PC-3 (cell line): ENCODE results near the gene IDS. TPM values are rescaled to one million over a fixed set of nuclear protein-coding genes. Genes with fewer than 3 reads are reported as not detected.
"Not testable (repeated sequence)": the region's sequence is repeated elsewhere in the genome, so short reads cannot be mapped to it uniquely, and the experiment has no call there.

ENCODE experiments used
- ATAC-seq: fragments of 200-7000 bp; cut with Tn5 transposase; 2 replicates; pipeline ENCODE4 v1.9.1; 2020; ENCODE audit warnings: mild to moderate bottlenecking, moderate library complexity
- BruUV-seq: library from RNA; stranded (reverse); fragments of 400-500 nt; replicated peaks from 2 replicates; lab custom pipeline; 2021; lab: Mats Ljungman, UMichigan
- CTCF ChIA-PET: fragments of 300-600 bp; sonication (Branson Sonifier 250); formaldehyde crosslinking; loops from one replicate; lab custom pipeline; 2022; ENCODE audit warnings: antibody characterized with exemption; lab: Charles Lee
- POLR2A ChIA-PET: fragments of 300-600 bp; sonication (Branson Sonifier 250); formaldehyde crosslinking; loops from one replicate; lab custom pipeline; 2022; ENCODE audit warnings: antibody characterized with exemption; ENCODE audit not compliant: unreplicated experiment; lab: Charles Lee
- DNase-seq: peaks from one replicate; pipeline ENCODE4 v3.0.0-alpha.2; 2015
- H2AFZ ChIP-seq: fragments of 300-600 bp; sonication (generic); 2 replicates; pipeline ENCODE4 v1.6.0; 2016; ENCODE audit warnings: antibody characterized with exemption, low read length
- H3F3A ChIP-seq: fragments of 300-600 bp; sonication (generic); one replicate; pipeline ENCODE4 v1.6.0; 2017; ENCODE audit warnings: antibody characterized with exemption, low read length, control low read depth, mild to moderate bottlenecking; ENCODE audit not compliant: unreplicated experiment
- H3K27ac ChIP-seq: fragments of 300-600 bp; sonication (generic); 2 replicates; pipeline ENCODE4 v1.5.1; 2016; ENCODE audit warnings: mild to moderate bottlenecking, low read length
- H3K27me3 ChIP-seq: fragments of 300-600 bp; sonication (generic); 2 replicates; pipeline ENCODE4 v1.6.1; 2016; ENCODE audit warnings: low read length, mixed read lengths
- H3K36me3 ChIP-seq: fragments of 300-600 bp; sonication (generic); 2 replicates; pipeline ENCODE4 v1.6.1; 2016; ENCODE audit warnings: low read depth, mixed run types, low read length, mixed read lengths
- H3K4me1 ChIP-seq: fragments of 300-600 bp; sonication (generic); 2 replicates; pipeline ENCODE4 v1.5.1; 2016; ENCODE audit warnings: low read length; ENCODE audit not compliant: insufficient read depth
- H3K4me2 ChIP-seq: fragments of 300-600 bp; sonication (generic); 2 replicates; pipeline ENCODE4 v1.6.0; 2016; ENCODE audit warnings: low read length
- H3K4me3 ChIP-seq: fragments of 300-600 bp; sonication (generic); 2 replicates; pipeline ENCODE4 v1.5.1; 2016; ENCODE audit warnings: mild to moderate bottlenecking, low read length, mixed read lengths
- H3K79me2 ChIP-seq: fragments of 300-600 bp; sonication (generic); 2 replicates; pipeline ENCODE4 v1.6.1; 2017; ENCODE audit warnings: low read length, mixed read lengths
- H3K9ac ChIP-seq: fragments of 300-600 bp; sonication (generic); 2 replicates; pipeline ENCODE4 v1.6.0; 2016; ENCODE audit warnings: mild to moderate bottlenecking, low read length
- H3K9me2 ChIP-seq: fragments of 300-600 bp; sonication (generic); replicated peaks from 2 replicates; pipeline ENCODE4 v1.6.1; 2016; ENCODE audit warnings: mixed run types, low read length, mixed read lengths
- H3K9me3 ChIP-seq: fragments of 300-600 bp; sonication (generic); 2 replicates; pipeline ENCODE4 v1.6.1; 2016; ENCODE audit warnings: low read length, mixed read lengths
- H4K20me1 ChIP-seq: fragments of 300-600 bp; sonication (generic); 2 replicates; pipeline ENCODE4 v1.6.1; 2016; ENCODE audit warnings: low read length, mixed read lengths
- CTCF ChIP-seq: fragments of 300-600 bp; sonication (generic); conservative IDR thresholded peaks from 2 replicates; pipeline ENCODE4 v1.5.1; 2017; ENCODE audit warnings: antibody characterized with exemption, low read depth, mild to moderate bottlenecking, low read length
- EZH2 ChIP-seq: fragments of 300-600 bp; sonication (generic); IDR thresholded peaks from one replicate; pipeline ENCODE4 v1.6.1; 2017; ENCODE audit warnings: antibody characterized with exemption, mild to moderate bottlenecking, low read length; ENCODE audit not compliant: unreplicated experiment
- EZH2phosphoT487 ChIP-seq: fragments of 300-600 bp; sonication (generic); IDR thresholded peaks from 2 replicates; pipeline ENCODE4 v1.6.1; 2018; ENCODE audit warnings: mild to moderate bottlenecking, antibody characterized with exemption, low read length, borderline replicate concordance
- intact Hi-C: fragments of 100-400 bp; cut with micrococcal nuclease; formaldehyde crosslinking; loops from 2 replicates; pipeline ENCODE4 v1.9.0; 2023
- total RNA-seq: library from RNA; depleted of rRNA; stranded (reverse); fragments of >200 nt; gene quantifications from 2 replicates; pipeline ENCODE4 v1.2.3, GENCODE V29; 2014

Gene IDS
- total RNA-seq, 1 experiment from 2014 or later, result 72.9 TPM

GRCh38 chrX:149534926-149535602, 30.0 kb upstream of the IDS start:
- CTCF ChIA-PET, H3K79me2 ChIP-seq, H3K27ac ChIP-seq, H3K4me3 ChIP-seq, H2AFZ ChIP-seq, H3F3A ChIP-seq, H3K9ac ChIP-seq, H3K27me3 ChIP-seq, ATAC-seq, H3K4me1 ChIP-seq, H3K9me2 ChIP-seq, H3K4me2 ChIP-seq, H4K20me1 ChIP-seq, BruUV-seq, POLR2A ChIA-PET, intact Hi-C loops, H3K36me3 ChIP-seq, H3K9me3 ChIP-seq, DNase-seq: not testable (repeated sequence)

DNA sequence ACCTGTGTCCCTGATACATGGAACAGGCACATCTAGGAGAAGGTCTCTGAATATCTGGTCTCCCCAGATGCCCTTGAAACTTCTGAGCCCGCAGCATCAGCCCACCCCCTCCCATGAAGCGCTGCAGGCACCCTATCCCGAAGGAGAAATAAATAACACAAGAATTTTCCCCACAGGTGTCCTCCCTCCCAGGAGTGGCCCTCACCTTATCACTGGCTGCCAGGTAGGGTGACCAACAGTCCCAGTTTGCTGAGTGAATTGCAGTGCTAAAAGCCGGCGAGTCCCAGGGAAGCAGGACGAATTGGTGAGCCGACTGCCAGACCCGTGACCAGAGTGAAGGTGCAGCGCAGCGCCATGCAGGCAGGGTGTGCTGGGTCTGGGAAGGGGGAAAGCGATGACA, 28.9 kb upstream of the IDS start:
- H3K4me3 ChIP-seq, H4K20me1 ChIP-seq, H3K36me3 ChIP-seq, H3F3A ChIP-seq, H3K79me2 ChIP-seq, BruUV-seq, intact Hi-C loops, H3K4me1 ChIP-seq, POLR2A ChIA-PET, H3K9ac ChIP-seq, DNase-seq, H2AFZ ChIP-seq, H3K4me2 ChIP-seq, H3K27me3 ChIP-seq, ATAC-seq, H3K27ac ChIP-seq, H3K9me2 ChIP-seq, H3K9me3 ChIP-seq, CTCF ChIA-PET: not testable (repeated sequence)

GRCh38 chrX:149532868-149533267, 27.8 kb upstream of the IDS start:
- H3K79me2 ChIP-seq, H3F3A ChIP-seq, H3K9ac ChIP-seq, H3K4me3 ChIP-seq, H3K9me3 ChIP-seq, H3K4me1 ChIP-seq, DNase-seq, ATAC-seq, POLR2A ChIA-PET, H3K9me2 ChIP-seq, intact Hi-C loops, H2AFZ ChIP-seq, CTCF ChIA-PET, H3K4me2 ChIP-seq, H4K20me1 ChIP-seq, H3K27me3 ChIP-seq, H3K36me3 ChIP-seq, H3K27ac ChIP-seq, BruUV-seq: not testable (repeated sequence)

- no peak for DNase-seq
- H3K4me2 ChIP-seq, result no peak overlapping the region
- no peaks in the 10 kb centered on the region for H3K79me2 ChIP-seq
- POLR2A ChIA-PET, result no interaction called here
- no peaks in the 10 kb centered on the region for H3K36me3 ChIP-seq
- CTCF ChIA-PET, result no interaction called here
- H3F3A ChIP-seq, result no peaks in the 10 kb centered on the region
- intact Hi-C loops, result no loop called here
- H4K20me1 ChIP-seq, result no peaks in the 10 kb centered on the region
- H2AFZ ChIP-seq, result no peak overlapping the region
- H3K4me1 ChIP-seq, result no peaks in the 10 kb centered on the region
- H3K9me2 ChIP-seq, result no peaks in the 10 kb centered on the region
- H3K27ac ChIP-seq, result no peak overlapping the region
- H3K4me3 ChIP-seq, result no peak overlapping the region
- no peaks in the 10 kb centered on the region for H3K9me3 ChIP-seq
- ATAC-seq, result no peak
- no TSS peak for BruUV-seq
- TF ChIP-seq CTCF, result no peak
- TF ChIP-seq EZH2, result no peak
- TF ChIP-seq EZH2phosphoT487, result no peak
- H3K9ac ChIP-seq, result no peak overlapping the region
- no peaks in the 10 kb centered on the region for H3K27me3 ChIP-seq
These were observed 26.5 kb upstream of the IDS start for GRCh38 chrX:149531599-149531998.
